ENCODE results near the gene TEKT5. TPM values are rescaled to one million over a fixed set of nuclear protein-coding genes. Genes with fewer than 3 reads are reported as not detected.

TEKT5 gene
- total RNA-seq, 3 donors from 2014 or later: not detected

DNA sequence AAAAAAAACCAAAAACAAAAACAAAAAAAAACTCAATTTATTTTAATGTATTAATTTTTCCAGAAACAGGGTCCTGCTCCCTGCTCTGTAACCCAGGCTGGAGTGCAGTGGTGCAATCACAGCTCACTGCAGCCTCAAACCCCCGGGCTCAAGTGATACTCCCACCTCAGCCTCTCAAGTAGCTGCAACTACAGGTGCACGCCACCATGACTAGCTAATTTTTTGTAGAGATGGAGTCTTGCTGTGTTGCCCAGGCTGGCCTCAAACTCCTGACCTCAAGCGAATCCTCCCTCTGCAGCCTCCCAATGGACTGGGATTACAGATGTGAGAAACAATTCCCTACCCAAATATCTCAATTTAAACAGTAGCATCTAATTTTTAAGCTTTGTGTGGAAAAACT is 89.1 kb downstream of the TEKT5 start:
- Histone ChIP-seq H3K27ac (no peak overlapping the region), H3K27me3 (no peaks in the 10 kb centered on the region), H3K4me3 (no peak overlapping the region), H3K9me3 (no peaks in the 10 kb centered on the region), H3K36me3 (no peaks in the 10 kb centered on the region), H3K4me1 (peaks cover 0 to 2% of the 10 kb centered on the region in 2 donors)
- TF ChIP-seq POLR2AphosphoS5 (IDR thresholded peaks at IDR 0.05) (no peak), POLR2A (IDR thresholded peaks at IDR 0.05) (no peak)
- TF ChIP-seq, protein P1, sequence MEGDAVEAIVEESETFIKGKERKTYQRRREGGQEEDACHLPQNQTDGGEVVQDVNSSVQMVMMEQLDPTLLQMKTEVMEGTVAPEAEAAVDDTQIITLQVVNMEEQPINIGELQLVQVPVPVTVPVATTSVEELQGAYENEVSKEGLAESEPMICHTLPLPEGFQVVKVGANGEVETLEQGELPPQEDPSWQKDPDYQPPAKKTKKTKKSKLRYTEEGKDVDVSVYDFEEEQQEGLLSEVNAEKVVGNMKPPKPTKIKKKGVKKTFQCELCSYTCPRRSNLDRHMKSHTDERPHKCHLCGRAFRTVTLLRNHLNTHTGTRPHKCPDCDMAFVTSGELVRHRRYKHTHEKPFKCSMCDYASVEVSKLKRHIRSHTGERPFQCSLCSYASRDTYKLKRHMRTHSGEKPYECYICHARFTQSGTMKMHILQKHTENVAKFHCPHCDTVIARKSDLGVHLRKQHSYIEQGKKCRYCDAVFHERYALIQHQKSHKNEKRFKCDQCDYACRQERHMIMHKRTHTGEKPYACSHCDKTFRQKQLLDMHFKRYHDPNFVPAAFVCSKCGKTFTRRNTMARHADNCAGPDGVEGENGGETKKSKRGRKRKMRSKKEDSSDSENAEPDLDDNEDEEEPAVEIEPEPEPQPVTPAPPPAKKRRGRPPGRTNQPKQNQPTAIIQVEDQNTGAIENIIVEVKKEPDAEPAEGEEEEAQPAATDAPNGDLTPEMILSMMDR (IDR thresholded peaks at IDR 0.05): no peak
- intact Hi-C loops (cut with DNase I; ENCODE audit: low total_unique reads): loop anchor here (5.0 kb wide), 1 partner anchor 608 kb away; no protein-coding TSS in a partner anchor
- no peak for DNase-seq (ENCODE audit: low spot score in 2 of 2)

DNA sequence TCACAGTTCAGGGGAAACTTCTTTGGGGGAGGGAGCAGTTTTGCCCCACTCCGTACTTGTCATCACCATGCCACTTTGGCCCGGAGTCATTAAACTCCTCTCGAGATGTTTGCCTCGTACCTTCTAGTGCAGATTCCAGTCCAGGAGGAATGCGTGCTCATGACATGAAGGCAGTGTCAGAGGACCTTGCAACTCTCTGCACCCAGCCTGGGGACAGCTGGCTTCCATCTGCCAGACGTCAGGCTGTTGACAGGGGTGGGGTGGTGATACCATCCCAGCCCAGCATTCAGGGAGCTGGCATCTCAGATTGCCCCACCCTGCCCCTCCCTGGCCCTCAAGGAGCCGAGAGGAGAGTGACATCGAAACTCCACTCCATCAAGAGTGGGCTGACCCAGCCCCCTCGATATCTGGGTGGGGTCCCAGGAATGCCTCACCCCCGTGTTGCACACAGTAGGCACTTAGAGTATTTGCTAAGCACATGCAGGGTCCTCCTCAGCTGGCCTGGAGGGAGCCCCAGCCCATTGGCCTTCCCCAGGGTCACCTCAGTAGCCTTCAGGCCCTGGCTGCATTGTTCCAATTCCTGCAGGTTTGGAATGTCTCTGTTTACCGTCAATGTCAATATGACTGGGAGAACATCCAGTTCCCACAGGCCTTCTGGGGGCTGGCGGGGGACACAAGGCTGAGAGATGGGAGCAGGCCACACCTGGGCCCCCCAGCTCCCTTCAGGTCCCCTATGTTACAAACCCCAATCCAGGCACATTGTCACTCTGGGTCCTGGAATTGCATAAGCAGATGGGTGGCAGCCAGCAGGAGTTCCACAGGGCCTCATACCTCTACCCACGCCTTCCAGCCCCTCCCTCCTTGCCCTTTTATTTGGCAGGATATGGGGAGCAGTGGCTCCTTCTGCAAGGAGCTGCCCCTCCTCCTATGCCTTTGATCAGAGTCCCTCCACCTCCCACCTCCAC is 93.0 kb downstream of the TEKT5 start:
- DNase-seq (ENCODE audit: low spot score in 2 of 2): peak; percentile 52 to 55
- intact Hi-C loops (cut with DNase I; ENCODE audit: low total_unique reads): no loop called here
- no peaks in the 10 kb centered on the region for H3K27me3 ChIP-seq
- no peak overlapping the region for H3K4me3 ChIP-seq
- H3K27ac ChIP-seq: peak overlapping the region; percentile 25 to 61
- H3K9me3 ChIP-seq: no peaks in the 10 kb centered on the region
- TF ChIP-seq, protein P1 (IDR thresholded peaks at IDR 0.05): no peak
- peak in 1 of 3 donors; percentile 35 for TF ChIP-seq POLR2AphosphoS5 (IDR thresholded peaks at IDR 0.05)
- H3K36me3 ChIP-seq: no peaks in the 10 kb centered on the region
- peaks cover 0 to 2% of the 10 kb centered on the region in 2 donors for H3K4me1 ChIP-seq

DNA sequence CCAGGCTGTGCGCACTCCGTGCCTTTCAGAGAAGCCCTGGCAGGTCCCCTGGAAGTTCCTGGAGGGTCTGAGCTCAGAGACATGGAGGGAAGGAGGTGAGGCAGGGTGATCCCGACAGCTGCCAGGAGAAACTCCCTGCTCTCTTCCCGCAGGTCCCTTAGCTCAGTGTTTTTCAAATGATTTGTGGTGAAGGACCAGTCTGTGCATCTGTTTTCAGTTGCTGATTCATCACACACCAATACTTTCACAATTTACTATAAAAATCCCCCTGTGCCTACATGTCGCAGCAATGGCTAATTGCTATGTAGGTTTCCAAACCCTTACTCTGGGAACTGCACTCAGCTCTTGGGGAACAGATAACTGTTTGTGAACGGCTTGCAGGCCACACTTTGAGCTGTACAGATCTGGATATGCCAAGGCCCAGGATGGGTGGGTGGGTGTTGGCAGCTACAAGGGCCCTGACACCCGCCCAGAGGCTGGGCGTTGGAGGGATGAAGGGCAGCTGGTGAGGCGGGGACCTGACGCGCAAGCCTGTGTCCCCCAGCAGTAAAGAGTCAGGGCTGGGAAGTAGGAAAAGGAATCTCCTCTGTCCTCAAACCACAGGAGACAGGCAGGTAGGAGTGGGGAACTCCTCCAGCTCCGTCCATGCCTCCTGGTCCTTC is 93.8 kb downstream of the TEKT5 start:
- intact Hi-C loops (cut with DNase I; ENCODE audit: low total_unique reads): no loop called here

DNA sequence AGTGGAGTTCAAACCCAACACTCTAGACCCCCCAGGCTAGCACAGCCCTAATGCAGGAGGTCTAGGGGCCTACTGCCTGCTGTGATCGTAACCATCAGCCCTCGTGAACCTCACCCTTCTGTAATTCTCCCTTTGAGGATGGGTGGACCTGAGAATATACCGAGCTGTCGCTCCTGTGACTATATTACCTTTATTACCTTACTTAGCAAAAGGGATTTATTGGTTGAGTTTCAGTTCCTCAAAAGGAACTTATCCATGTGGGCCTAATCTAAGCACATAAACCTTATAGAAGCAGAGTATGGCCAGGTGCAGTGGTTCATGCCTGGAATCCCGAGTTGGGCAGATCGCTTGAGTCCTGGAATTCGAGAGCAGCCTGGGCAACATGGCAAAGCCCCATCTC is 95.1 kb downstream of the TEKT5 start:
- no peak for DNase-seq (ENCODE audit: low spot score in 2 of 2)
- TF ChIP-seq POLR2A (IDR thresholded peaks at IDR 0.05) (no peak), POLR2AphosphoS5 (IDR thresholded peaks at IDR 0.05) (no peak)
- TF ChIP-seq, protein P1 (IDR thresholded peaks at IDR 0.05): no peak

More for the DNA sequence above, 93.8 kb downstream of the TEKT5 start:
- Histone ChIP-seq H3K27ac (peak overlapping the region; percentile 13 to 61), H3K36me3 (no peaks in the 10 kb centered on the region), H3K27me3 (no peaks in the 10 kb centered on the region), H3K9me3 (no peaks in the 10 kb centered on the region), H3K4me3 (no peak overlapping the region), H3K4me1 (peaks cover 0 to 2% of the 10 kb centered on the region in 2 donors)
- DNase-seq (ENCODE audit: low spot score in 2 of 2): no peak
- no peak for TF ChIP-seq POLR2A (IDR thresholded peaks at IDR 0.05)
- TF ChIP-seq, protein P1 (IDR thresholded peaks at IDR 0.05): no peak
- TF ChIP-seq POLR2AphosphoS5 (IDR thresholded peaks at IDR 0.05): no peak

DNA sequence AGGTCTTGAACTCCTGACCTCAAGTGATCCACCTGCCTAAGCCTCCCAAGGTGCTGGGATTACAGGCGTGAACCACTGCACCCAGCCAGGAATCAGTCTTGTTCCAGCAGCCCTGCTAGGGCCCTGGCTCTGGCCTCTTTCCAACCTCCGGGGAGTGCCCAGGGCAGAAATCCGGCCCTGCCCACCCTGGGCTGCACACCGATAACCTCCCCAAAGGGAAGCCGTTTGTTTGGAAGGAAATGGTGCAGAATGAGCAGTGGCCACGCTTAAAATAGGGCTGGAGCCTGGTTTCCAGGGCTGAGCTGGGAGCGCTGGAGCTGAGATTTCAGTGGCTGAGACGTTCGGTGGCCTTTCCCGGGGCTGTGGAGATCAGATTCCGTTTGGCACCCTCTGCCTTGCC is 96.6 kb downstream of the TEKT5 start:
- no peaks in the 10 kb centered on the region for H3K36me3 ChIP-seq
- no peak for DNase-seq (ENCODE audit: low spot score in 2 of 2)
- no peak for TF ChIP-seq POLR2AphosphoS5 (IDR thresholded peaks at IDR 0.05)
- TF ChIP-seq POLR2A (IDR thresholded peaks at IDR 0.05): no peak
- TF ChIP-seq, protein P1 (IDR thresholded peaks at IDR 0.05): no peak
- H3K4me3 ChIP-seq: no peak overlapping the region
- no peaks in the 10 kb centered on the region for H3K27me3 ChIP-seq
- intact Hi-C loops (cut with DNase I; ENCODE audit: low total_unique reads): no loop called here
- H3K27ac ChIP-seq: no peak overlapping the region
- no peaks in the 10 kb centered on the region for H3K9me3 ChIP-seq
- peaks cover 0 to 2% of the 10 kb centered on the region in 2 donors for H3K4me1 ChIP-seq

More for the DNA sequence above, 95.1 kb downstream of the TEKT5 start:
- no peaks in the 10 kb centered on the region for H3K27me3 ChIP-seq
- H3K27ac ChIP-seq: no peak overlapping the region
- intact Hi-C loops (cut with DNase I; ENCODE audit: low total_unique reads): no loop called here
- peaks cover 0 to 2% of the 10 kb centered on the region in 2 donors for H3K4me1 ChIP-seq
- H3K4me3 ChIP-seq: no peak overlapping the region
- no peaks in the 10 kb centered on the region for H3K36me3 ChIP-seq
- no peaks in the 10 kb centered on the region for H3K9me3 ChIP-seq

Measured in breast epithelium (tissue), 4 donors.